Chondrocyte (in vitro differentiated cells): ENCODE measurements around the gene BRCA2. TPM values are rescaled to one million over a fixed set of nuclear protein-coding genes. Genes with fewer than 3 reads are reported as not detected.

Source experiments
- DNase-seq: peaks from one replicate; pipeline ENCODE4 v3.0.0; 2021; ENCODE audit warnings: mixed read lengths, low spot score
- H3K27ac Mint-ChIP-seq: one replicate; pipeline ENCODE4 v1.8.0; 2021; ENCODE audit warnings: mild to moderate bottlenecking, moderate library complexity, mixed read lengths; ENCODE audit not compliant: unreplicated experiment
- H3K27me3 Mint-ChIP-seq: 2 replicates; pipeline ENCODE4 v1.8.0; 2021; ENCODE audit warnings: low read depth, mixed read lengths
- H3K36me3 Mint-ChIP-seq: 2 replicates; pipeline ENCODE4 v1.8.0; 2021; ENCODE audit warnings: low read depth, mixed read lengths
- H3K4me1 Mint-ChIP-seq: 2 replicates; pipeline ENCODE4 v1.8.0; 2021; ENCODE audit warnings: low read depth, mild to moderate bottlenecking, mixed read lengths
- H3K4me3 Mint-ChIP-seq: one replicate; pipeline ENCODE4 v1.8.0; 2021; ENCODE audit warnings: mild to moderate bottlenecking, moderate library complexity, mixed read lengths; ENCODE audit not compliant: unreplicated experiment
- H3K9me3 Mint-ChIP-seq: 2 replicates; pipeline ENCODE4 v1.8.0; 2021; ENCODE audit warnings: low read depth, mixed read lengths
- CTCF ChIP-seq: fragments of 200-600 bp; sonication (generic); IDR thresholded peaks from 2 replicates; pipeline ENCODE4 v1.5.0; 2021; ENCODE audit warnings: antibody characterized with exemption, mild to moderate bottlenecking, moderate library complexity
- total RNA-seq: library from RNA; stranded (reverse); gene quantifications from 3 replicates; pipeline ENCODE4 v1.2.1, GENCODE V29; 2021

The BRCA2 gene
- total RNA-seq, 1 donor from 2014 or later = 4.4 TPM

GRCh38 chr13:32310134-32310706 lies 5.1 kb upstream of the BRCA2 start:
- Mint-ChIP-seq H3K27me3 (no peaks in the 10 kb centered on the region), H3K4me1 (peaks cover 18% of the 10 kb centered on the region), H3K27ac (no peak overlapping the region), H3K9me3 (peaks cover 4% of the 10 kb centered on the region), H3K36me3 (no peaks in the 10 kb centered on the region), H3K4me3 (no peak overlapping the region)
- TF ChIP-seq CTCF = peak; percentile 89
- DNase-seq = no peak

DNA sequence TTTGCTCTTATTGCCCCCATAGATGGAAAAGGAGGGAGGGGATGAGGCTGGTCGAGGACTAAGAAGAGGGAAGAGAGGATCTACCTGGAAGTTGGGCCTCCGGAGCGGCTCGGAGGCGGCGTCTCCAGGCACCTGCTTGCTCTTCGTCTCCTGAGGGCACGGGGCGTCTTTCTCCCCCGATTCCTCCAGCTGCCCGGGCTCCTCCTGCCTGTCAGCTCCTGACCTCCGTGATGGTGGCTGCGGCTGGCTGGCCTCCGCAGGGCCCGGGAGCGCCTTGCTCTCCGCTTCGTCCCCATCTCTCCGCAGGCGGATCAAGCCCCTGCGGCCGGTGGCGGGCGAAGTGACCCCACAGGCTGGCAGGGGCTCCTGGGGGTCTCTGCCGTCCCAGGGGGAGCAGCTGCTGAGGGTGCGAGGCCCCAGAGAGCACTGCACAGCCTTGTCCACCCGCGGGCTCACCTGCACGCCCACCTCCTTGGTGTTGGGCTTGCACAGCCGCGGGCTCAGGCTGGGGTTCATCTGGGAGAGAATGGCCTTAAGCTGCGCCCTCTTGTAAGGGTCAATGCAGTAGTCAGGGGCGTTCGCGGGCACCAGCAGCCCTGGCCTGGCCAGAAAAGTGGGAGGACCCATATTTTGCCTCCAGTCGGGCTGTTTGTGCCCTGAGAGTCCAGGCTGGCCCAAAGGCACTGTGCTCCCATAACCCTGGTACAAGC lies 4.0 kb upstream of the BRCA2 start:
- H3K27ac Mint-ChIP-seq = no peak overlapping the region
- H3K36me3 Mint-ChIP-seq = no peaks in the 10 kb centered on the region
- no peaks in the 10 kb centered on the region for H3K27me3 Mint-ChIP-seq
- TF ChIP-seq CTCF = no peak
- DNase-seq = no peak
- peaks cover 21% of the 10 kb centered on the region for H3K4me1 Mint-ChIP-seq
- no peak overlapping the region for H3K4me3 Mint-ChIP-seq
- no peaks in the 10 kb centered on the region for H3K9me3 Mint-ChIP-seq

DNA sequence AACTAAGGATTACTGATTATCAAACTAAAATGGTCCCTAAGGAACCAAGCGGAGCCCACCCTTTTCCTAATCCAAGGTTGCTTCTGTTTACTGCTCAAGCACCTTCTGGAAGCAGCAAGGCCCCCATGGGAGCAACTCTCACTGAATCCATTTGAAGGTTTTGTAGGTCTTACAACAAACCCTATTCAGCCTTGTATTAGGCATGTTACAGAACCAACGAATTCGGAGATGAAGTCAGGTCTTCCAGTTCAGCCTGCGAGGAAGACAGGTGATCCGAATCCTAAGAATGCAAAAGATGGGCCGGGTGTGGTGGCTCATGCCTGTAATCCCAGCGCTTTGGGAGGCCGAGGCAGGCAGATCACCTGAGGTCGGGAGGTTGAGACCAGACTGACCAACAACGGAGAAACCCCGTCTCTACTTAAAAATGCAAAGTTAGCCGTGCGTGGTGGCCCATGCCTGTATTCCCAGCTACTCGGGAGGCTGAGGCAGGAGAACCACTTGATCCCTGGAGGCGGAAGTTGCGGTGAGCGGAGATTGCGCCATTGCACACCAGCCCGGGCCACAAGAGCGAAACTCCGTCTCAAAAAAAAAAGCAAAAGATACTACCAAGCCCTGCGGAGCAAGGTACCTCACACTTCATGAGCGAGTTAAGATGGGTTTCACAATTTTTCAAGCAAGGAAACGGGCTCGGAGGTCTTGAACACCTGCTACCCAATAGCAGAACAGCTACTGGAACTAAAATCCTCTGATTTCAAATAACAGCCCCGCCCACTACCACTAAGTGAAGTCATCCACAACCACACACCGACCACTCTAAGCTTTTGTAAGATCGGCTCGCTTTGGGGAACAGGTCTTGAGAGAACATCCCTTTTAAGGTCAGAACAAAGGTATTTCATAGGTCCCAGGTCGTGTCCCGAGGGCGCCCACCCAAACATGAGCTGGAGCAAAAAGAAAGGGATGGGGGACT lies 754 bp upstream of the BRCA2 start:
- no peak for DNase-seq
- no peak for TF ChIP-seq CTCF
- H3K4me1 Mint-ChIP-seq = peaks cover 22% of the 10 kb centered on the region
- H3K27ac Mint-ChIP-seq = peak overlapping the region; percentile 97
- no peaks in the 10 kb centered on the region for H3K9me3 Mint-ChIP-seq
- H3K36me3 Mint-ChIP-seq = no peaks in the 10 kb centered on the region
- H3K4me3 Mint-ChIP-seq = peak overlapping the region; percentile 92
- H3K27me3 Mint-ChIP-seq = no peaks in the 10 kb centered on the region

DNA sequence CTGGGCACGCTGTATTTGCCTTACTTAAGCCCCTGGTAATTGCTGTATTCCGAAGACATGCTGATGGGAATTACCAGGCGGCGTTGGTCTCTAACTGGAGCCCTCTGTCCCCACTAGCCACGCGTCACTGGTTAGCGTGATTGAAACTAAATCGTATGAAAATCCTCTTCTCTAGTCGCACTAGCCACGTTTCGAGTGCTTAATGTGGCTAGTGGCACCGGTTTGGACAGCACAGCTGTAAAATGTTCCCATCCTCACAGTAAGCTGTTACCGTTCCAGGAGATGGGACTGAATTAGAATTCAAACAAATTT lies 676 bp downstream of the BRCA2 start:
- Mint-ChIP-seq H3K9me3 (no peaks in the 10 kb centered on the region), H3K4me3 (peak overlapping the region; percentile 92), H3K27ac (peak overlapping the region; percentile 97), H3K4me1 (peaks cover 19% of the 10 kb centered on the region), H3K36me3 (no peaks in the 10 kb centered on the region), H3K27me3 (no peaks in the 10 kb centered on the region)
- DNase-seq = no peak
- no peak for TF ChIP-seq CTCF

DNA sequence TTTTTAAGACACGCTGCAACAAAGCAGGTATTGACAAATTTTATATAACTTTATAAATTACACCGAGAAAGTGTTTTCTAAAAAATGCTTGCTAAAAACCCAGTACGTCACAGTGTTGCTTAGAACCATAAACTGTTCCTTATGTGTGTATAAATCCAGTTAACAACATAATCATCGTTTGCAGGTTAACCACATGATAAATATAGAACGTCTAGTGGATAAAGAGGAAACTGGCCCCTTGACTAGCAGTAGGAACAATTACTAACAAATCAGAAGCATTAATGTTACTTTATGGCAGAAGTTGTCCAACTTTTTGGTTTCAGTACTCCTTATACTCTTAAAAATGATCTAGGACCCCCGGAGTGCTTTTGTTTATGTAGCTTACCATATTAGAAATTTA lies 1.2 kb downstream of the BRCA2 start:
- TF ChIP-seq CTCF = no peak

More for the DNA sequence above, 1.2 kb downstream of the BRCA2 start:
- peaks cover 19% of the 10 kb centered on the region for H3K4me1 Mint-ChIP-seq
- no peaks in the 10 kb centered on the region for H3K36me3 Mint-ChIP-seq
- H3K9me3 Mint-ChIP-seq = no peaks in the 10 kb centered on the region
- H3K27me3 Mint-ChIP-seq = no peaks in the 10 kb centered on the region
- no peak for DNase-seq
- peak overlapping the region; percentile 97 for H3K27ac Mint-ChIP-seq
- peak overlapping the region; percentile 92 for H3K4me3 Mint-ChIP-seq
